Nephron (organoid): Measurements from ENCODE around the gene PRPF19.

ENCODE experiments used
- H3K27ac Mint-ChIP-seq, 3 experiments: 2 replicates each; pipeline ENCODE4 v1.8.0; 2020; ENCODE audit warnings: mixed read lengths in 3 of 3, mild to moderate bottlenecking in 2 of 3, moderate library complexity in 1 of 3
- H3K27me3 Mint-ChIP-seq: 2 replicates; pipeline ENCODE4 v1.8.0; 2021; ENCODE audit warnings: low read depth, mild to moderate bottlenecking, moderate library complexity, mixed read lengths
- H3K36me3 Mint-ChIP-seq: 2 replicates; pipeline ENCODE4 v1.8.0; 2020; ENCODE audit warnings: low read depth, mixed read lengths
- H3K4me1 Mint-ChIP-seq: 2 replicates; pipeline ENCODE4 v1.8.0; 2020; ENCODE audit warnings: mixed read lengths
- H3K4me3 Mint-ChIP-seq, 3 experiments: 2 replicates each; pipeline ENCODE4 v1.8.0; 2020; ENCODE audit warnings: mild to moderate bottlenecking in 3 of 3, mixed read lengths in 3 of 3, moderate library complexity in 2 of 3
- H3K9me3 Mint-ChIP-seq: 2 replicates; pipeline ENCODE4 v1.8.0; 2020; ENCODE audit warnings: mixed read lengths
- TF ChIP-seq, protein P1 (sequence below), 3 experiments: fragments of 200-600 bp; sonication (generic); IDR thresholded peaks; one replicate each; pipeline ENCODE4 v1.5.0; 2021; ENCODE audit warnings: antibody characterized with exemption in 3 of 3; ENCODE audit not compliant: unreplicated experiment in 3 of 3

Gene PRPF19

DNA sequence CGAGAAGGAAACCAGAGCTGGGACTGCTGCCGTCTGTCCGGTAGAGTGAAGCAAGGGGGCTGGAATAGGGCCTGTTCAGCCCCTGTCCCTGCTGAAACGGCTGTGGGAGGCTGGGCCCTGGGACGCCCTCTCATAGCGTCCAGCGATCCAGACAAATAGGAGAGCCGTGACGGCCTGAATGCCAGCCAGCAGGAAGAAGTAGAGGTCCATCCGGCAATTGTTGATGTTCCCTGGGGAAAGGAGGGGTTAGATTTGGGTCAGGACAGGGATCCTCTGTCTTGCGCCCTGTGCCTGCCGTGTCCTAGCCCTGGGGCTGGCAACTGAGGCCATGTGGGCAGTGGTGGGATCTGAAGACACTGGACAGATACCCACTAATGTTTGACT lies 30.8 kb upstream of the PRPF19 start:
- Mint-ChIP-seq H3K4me3 (no peak overlapping the region), H3K27ac (no peak overlapping the region), H3K36me3 (peaks cover 20% of the 10 kb centered on the region), H3K9me3 (no peaks in the 10 kb centered on the region), H3K4me1 (peaks cover 12% of the 10 kb centered on the region), H3K27me3 (no peaks in the 10 kb centered on the region)
- TF ChIP-seq, protein P1, sequence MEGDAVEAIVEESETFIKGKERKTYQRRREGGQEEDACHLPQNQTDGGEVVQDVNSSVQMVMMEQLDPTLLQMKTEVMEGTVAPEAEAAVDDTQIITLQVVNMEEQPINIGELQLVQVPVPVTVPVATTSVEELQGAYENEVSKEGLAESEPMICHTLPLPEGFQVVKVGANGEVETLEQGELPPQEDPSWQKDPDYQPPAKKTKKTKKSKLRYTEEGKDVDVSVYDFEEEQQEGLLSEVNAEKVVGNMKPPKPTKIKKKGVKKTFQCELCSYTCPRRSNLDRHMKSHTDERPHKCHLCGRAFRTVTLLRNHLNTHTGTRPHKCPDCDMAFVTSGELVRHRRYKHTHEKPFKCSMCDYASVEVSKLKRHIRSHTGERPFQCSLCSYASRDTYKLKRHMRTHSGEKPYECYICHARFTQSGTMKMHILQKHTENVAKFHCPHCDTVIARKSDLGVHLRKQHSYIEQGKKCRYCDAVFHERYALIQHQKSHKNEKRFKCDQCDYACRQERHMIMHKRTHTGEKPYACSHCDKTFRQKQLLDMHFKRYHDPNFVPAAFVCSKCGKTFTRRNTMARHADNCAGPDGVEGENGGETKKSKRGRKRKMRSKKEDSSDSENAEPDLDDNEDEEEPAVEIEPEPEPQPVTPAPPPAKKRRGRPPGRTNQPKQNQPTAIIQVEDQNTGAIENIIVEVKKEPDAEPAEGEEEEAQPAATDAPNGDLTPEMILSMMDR (IDR thresholded peaks at IDR 0.05; ENCODE audit: unreplicated experiment in 3 of 3), result no peak

DNA sequence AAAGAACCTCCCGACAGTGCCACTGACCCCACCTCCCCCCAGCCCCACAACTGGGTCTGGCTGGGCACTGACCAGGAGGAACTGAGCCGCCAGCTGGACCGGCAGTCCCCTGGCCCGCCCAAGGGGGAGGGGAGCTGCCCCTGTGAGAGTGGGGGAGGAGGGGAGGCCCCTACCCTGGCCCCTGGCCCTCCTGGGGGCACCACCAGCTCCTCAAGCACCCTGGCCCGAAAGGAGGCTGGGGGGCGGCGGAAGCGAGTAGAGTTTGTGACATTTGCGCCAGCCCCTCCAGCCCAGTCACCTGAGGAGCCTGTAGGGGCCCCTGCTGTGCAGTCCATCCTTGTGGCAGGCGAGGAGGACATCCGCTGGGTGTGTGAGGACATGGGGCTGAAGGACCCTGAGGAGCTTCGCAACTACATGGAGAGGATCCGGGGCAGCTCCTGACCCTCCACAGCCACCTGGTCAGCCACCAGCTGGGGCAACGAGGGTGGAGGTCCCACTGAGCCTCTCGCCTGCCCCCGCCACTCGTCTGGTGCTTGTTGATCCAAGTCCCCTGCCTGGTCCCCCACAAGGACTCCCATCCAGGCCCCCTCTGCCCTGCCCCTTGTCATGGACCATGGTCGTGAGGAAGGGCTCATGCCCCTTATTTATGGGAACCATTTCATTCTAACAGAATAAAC lies 30.2 kb upstream of the PRPF19 start:
- no peaks in the 10 kb centered on the region for H3K27me3 Mint-ChIP-seq
- no peak overlapping the region for H3K27ac Mint-ChIP-seq
- peaks cover 22% of the 10 kb centered on the region for H3K36me3 Mint-ChIP-seq
- TF ChIP-seq, protein P1 (IDR thresholded peaks at IDR 0.05; ENCODE audit: unreplicated experiment in 3 of 3), result no peak
- H3K4me3 Mint-ChIP-seq, result no peak overlapping the region
- H3K4me1 Mint-ChIP-seq, result peaks cover 12% of the 10 kb centered on the region
- no peaks in the 10 kb centered on the region for H3K9me3 Mint-ChIP-seq

DNA sequence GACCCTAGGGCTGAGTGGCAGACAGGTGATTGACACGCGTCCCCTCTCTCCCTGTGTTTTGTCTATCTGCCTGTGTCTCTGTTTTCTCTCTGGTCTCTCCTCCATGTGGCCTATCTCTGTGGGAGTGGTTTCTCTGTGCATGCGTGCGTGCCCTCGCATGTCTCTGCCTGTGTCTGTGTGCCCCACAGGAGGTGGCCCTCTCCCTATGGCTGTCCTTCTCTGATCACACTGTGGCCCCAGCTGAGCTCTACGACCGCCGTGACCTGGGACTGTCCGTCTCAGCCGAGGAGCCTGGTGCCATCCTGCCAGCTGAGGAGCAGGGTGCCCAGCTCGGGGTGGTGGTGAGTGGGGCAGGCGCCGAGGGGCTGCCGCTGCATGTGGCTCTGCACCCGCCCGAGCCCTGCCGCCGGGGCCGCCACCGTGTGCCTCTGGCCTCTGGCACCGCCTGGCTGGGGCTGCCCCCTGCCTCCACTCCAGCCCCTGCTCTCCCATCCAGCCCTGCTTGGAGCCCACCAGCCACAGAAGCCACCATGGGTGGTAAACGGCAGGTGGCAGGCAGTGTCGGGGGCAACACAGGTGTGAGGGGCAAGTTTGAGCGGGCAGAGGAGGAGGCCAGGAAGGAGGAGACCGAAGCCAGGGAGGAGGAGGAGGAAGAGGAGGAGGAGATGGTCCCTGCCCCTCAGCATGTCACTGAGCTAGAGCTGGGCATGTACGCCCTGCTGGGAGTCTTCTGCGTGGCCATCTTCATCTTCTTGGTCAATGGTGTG lies 29.5 kb upstream of the PRPF19 start:
- Mint-ChIP-seq H3K27ac (no peak overlapping the region), H3K4me3 (no peak overlapping the region), H3K36me3 (peaks cover 23% of the 10 kb centered on the region), H3K4me1 (peaks cover 8% of the 10 kb centered on the region), H3K27me3 (no peaks in the 10 kb centered on the region), H3K9me3 (no peaks in the 10 kb centered on the region)
- TF ChIP-seq, protein P1 (IDR thresholded peaks at IDR 0.05; ENCODE audit: unreplicated experiment in 3 of 3), result no peak

GRCh38 chr11:60934790-60935605 lies 28.6 kb upstream of the PRPF19 start:
- Mint-ChIP-seq H3K36me3 (peaks cover 29% of the 10 kb centered on the region), H3K27me3 (no peaks in the 10 kb centered on the region), H3K4me3 (no peak overlapping the region), H3K27ac (no peak overlapping the region), H3K9me3 (no peaks in the 10 kb centered on the region), H3K4me1 (peaks cover 2% of the 10 kb centered on the region)
- TF ChIP-seq, protein P1 (IDR thresholded peaks at IDR 0.05; ENCODE audit: unreplicated experiment in 3 of 3), result no peak

DNA sequence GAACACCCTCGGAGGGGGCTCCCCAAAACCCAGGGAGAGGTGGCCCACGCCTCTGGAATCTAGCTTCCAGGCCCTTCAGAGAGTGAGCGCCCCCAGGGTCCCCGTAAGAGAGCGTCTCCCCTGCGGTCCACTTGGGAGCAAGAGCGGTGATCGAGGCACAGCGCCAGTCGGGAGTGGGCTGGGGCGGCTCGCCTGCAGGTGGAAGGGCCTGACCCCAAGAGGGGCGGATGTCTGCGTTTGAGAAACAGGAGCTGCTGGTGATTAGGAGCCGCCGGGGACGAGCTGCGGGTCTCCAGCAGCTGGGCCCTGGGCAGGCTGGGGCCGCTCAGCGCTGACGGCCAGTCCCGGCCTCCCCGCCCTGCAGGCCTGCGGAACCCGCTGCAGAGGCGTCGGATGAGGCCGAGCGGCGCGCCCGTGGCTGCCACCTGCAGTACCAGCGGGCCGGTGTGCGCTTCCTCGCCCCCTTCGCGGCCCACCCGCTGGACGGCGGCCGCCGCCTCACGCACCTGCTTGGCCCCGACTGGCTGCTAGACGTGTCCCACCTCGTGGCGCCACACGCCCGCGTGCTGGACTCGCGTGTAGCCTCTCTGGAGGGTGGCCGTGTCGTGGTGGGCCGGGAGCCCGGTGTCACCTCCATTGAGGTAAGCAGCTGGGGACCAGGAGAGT lies 27.9 kb upstream of the PRPF19 start:
- Mint-ChIP-seq H3K4me1 (no peaks in the 10 kb centered on the region), H3K9me3 (no peaks in the 10 kb centered on the region)
- TF ChIP-seq, protein P1 (IDR thresholded peaks at IDR 0.05; ENCODE audit: unreplicated experiment in 3 of 3), result no peak

More for the DNA sequence above, 27.9 kb upstream of the PRPF19 start:
- no peak overlapping the region for H3K4me3 Mint-ChIP-seq
- H3K36me3 Mint-ChIP-seq, result peaks cover 36% of the 10 kb centered on the region
- no peaks in the 10 kb centered on the region for H3K27me3 Mint-ChIP-seq
- no peak overlapping the region for H3K27ac Mint-ChIP-seq
